ENCODE data around the gene POTEE.
"Not testable (repeated sequence)": the region's sequence is repeated elsewhere in the genome, so short reads cannot be mapped to it uniquely, and the experiment has no call there.

Gene POTEE

DNA sequence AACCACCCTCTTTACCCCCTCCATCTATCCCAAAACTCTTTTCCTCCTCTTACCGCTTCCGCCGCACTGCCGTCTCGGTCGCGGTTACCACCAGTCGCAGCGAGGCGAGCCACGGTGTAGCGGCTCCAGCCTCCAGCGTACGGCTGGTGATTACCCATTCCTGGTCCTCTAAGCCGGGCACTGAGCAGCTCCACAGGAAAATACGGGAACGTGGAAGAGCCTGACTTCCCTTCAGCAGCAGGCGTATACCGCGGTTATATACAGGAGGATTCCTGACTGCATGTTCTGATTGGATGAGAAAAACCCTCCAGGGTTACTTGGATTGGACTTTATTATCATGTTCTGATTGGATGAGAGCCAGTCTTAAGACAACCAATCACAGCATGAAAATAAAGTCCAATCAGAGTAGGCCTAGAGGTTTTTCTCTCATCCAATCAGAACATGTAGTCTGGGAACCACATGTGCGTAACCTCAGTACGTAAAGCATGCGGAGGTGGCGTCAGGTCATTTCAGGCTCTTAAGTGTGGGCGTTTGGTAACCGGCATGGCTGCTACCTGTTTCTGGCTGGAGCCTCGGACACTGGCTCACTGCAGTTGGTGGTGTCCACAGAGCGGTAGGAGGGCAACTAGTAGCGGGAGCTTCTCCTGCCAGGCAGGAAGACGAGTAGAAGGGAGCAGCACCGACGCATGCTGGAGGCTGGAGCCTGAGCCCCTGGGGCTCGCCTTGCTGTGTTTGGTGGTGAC is at the start of gene POTEE:
TSS of gene POTEE (plus strand) at position 507 of the 743 bp plus-strand sequence. CDS start 8,867 bp downstream, outside the sequence.
- not testable (repeated sequence) for H3K27ac Mint-ChIP-seq, DNase-seq, ATAC-seq

DNA sequence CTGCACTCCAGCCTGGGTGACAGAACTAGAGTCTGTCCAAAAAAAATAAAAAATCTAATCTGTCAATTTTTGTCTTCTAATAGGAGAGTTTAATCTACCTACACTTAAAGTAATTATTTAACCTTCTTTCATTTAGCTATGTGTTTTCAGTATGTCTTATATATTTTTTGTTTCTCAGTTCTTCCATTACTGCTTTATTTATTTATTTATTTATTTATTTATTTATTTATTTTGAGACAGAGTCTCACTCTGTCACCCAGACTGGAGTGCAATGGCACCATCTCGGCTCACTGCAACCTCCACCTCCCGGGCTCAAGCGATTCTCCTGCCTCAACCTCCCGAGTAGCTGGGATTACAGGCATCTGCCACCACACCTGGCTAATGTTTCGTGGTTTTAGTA is 43.8 kb upstream of the POTEE start:
- not testable (repeated sequence) for H3K27me3 Mint-ChIP-seq; H3K4me1 Mint-ChIP-seq; H3K9me3 Mint-ChIP-seq; ATAC-seq; H3K27ac Mint-ChIP-seq; H3K36me3 Mint-ChIP-seq (ENCODE audit: low read depth); DNase-seq; H3K4me3 Mint-ChIP-seq

More for the DNA sequence above, at the start of gene POTEE:
- not testable (repeated sequence) for H3K9me3 Mint-ChIP-seq; H3K36me3 Mint-ChIP-seq (ENCODE audit: low read depth); H3K27me3 Mint-ChIP-seq; H3K4me1 Mint-ChIP-seq; H3K4me3 Mint-ChIP-seq

DNA sequence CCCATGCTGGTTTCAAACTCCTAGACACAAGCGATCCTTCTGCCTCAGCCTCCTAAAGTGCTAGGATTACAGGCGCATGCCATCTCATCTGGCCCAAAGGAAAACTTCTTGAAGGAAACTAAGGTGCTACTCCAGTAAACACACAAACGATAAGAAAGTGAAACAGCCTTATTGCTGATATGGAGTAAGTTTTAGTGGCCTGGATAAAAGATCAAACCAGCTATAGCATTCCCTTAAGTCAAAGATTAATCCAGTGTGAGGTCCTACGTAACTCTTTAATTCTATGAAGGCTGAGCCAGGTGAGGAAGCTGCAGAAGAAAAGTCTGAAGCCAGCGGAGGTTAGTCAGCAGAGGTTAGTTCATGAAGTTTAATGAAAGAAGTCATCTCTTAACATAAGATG is 40.8 kb upstream of the POTEE start:
- no peak overlapping the region for H3K4me3 Mint-ChIP-seq
- ATAC-seq, result no peak

DNA sequence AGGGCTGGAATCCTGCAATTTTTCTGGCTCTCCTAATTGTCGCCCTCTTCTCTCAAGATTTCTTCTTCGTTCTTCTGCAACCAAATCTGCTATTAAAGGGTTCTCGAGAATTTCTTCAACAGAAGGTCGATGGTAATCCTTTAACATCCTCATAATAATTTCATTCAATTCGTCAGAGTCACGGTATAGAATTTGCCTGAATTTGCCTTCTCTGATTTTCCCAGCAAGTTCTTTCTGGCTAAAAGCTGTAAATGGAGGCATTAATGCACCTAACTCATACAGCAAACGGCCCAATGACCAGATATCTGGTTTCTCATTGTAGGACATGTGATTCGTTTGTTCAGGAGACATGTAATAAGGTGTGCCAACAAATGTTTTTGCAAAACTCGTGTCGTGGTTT is 31.3 kb upstream of the POTEE start:
- H3K9me3 Mint-ChIP-seq; H3K27ac Mint-ChIP-seq; DNase-seq; H3K4me1 Mint-ChIP-seq; ATAC-seq; H3K4me3 Mint-ChIP-seq; H3K36me3 Mint-ChIP-seq (ENCODE audit: low read depth): not testable (repeated sequence)
- peaks cover 20% of the 10 kb centered on the region for H3K27me3 Mint-ChIP-seq

More for the DNA sequence above, 40.8 kb upstream of the POTEE start:
- Mint-ChIP-seq H3K27me3 (peaks cover 2% of the 10 kb centered on the region), H3K27ac (no peak overlapping the region), H3K36me3 (ENCODE audit: low read depth) (no peaks in the 10 kb centered on the region), H3K4me1 (no peaks in the 10 kb centered on the region), H3K9me3 (no peaks in the 10 kb centered on the region)
- DNase-seq, result no peak

DNA sequence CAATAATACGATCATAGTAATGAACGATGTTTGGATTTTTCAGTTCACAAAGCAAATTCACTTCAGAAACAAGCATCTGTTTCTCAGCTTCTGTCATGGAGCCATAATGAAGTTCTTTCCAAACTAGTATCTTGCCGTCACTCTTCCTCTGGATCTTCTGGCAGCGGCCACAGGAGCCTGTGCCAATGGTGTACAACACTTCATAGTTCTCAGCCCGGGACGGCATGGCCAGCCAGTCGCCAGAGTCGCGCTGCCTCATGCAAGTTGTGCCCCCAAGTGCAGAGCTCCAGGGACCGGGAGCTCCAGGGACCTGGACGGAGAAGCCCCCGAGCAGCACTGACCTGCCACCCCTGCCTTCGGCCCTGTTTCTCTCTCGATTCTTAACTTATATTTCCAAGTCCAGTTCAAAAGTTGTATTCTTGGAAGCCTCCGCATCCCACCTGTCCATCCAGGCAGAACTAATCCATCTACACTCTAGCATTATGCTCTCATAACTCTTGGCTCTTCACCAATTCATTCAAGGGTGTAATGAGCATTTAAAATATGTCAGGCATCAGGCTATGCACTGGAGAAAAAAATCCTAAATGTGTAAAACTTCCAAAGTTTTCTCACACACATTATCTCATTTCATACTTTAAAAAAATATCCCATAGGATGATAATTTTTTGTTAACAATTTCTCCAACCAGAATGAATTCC is 30.5 kb upstream of the POTEE start:
- H3K27ac Mint-ChIP-seq; ATAC-seq; DNase-seq; H3K36me3 Mint-ChIP-seq (ENCODE audit: low read depth); H3K4me3 Mint-ChIP-seq; H3K4me1 Mint-ChIP-seq; H3K9me3 Mint-ChIP-seq: not testable (repeated sequence)
- H3K27me3 Mint-ChIP-seq, result peaks cover 21% of the 10 kb centered on the region

DNA sequence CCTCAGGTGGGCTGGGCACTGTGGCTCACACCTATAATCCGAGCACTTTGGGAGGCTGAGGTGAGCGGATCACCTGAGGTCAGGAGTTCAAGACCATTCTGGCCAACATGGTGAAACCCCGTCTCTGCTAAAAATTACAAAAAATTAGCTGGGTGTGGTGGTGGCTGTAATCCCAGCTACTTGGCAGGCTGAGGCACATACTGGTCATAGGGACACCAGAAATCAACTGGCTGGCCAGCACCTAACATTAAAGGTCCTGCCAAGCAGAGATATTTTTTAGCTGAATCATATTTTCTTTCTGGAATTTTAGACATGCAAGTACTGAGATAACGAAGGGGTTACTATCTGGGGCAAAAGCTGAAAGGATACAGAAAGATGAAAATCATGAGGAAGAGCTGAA is 27.9 kb upstream of the POTEE start:
- H3K4me3 Mint-ChIP-seq; ATAC-seq; H3K27ac Mint-ChIP-seq; H3K36me3 Mint-ChIP-seq (ENCODE audit: low read depth); H3K9me3 Mint-ChIP-seq; DNase-seq; H3K4me1 Mint-ChIP-seq: not testable (repeated sequence)
- H3K27me3 Mint-ChIP-seq, result peaks cover 20% of the 10 kb centered on the region

DNA sequence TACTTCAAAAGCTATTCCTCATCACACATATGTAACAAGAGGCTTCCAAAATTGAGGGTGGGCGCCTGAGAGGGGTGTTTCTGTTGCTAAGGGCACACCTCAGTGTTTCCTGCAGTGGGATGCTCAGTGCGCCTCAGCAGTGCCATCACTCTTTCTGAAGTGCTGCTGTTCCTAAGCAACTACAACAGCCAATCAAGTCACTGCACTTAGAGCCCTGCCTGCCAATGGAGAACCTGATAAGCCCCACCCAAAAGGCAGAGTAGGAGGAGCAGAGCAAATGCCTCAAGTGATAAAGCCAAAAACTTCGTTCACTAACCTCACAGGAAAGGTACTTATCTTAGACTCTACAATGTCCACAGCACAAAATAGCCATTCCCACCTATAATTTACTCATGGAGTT is 15.9 kb upstream of the POTEE start:
- ATAC-seq; H3K27ac Mint-ChIP-seq; H3K36me3 Mint-ChIP-seq (ENCODE audit: low read depth); H3K9me3 Mint-ChIP-seq; H3K4me1 Mint-ChIP-seq; H3K4me3 Mint-ChIP-seq; DNase-seq: not testable (repeated sequence)
- peaks cover 11% of the 10 kb centered on the region for H3K27me3 Mint-ChIP-seq

DNA sequence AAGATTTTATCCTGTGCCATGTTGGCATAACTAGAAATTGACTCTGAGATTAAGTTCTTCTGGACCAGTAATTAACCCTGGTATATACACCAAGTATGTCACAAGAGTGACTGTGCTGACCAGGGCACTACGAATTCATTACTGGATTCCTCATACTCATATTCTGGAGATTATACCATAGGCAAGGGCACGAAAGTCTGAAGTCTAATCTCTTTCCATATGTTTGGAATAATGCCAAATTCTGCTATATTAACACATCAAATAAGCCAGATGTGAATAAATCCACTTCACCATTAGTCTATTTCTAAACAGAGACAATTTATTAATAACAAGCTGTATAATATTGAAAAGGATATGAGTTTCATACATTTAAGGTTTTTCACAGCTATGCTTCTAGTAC is 13.2 kb upstream of the POTEE start:
- not testable (repeated sequence) for H3K27ac Mint-ChIP-seq; ATAC-seq; H3K36me3 Mint-ChIP-seq (ENCODE audit: low read depth); DNase-seq; H3K4me3 Mint-ChIP-seq; H3K4me1 Mint-ChIP-seq; H3K27me3 Mint-ChIP-seq; H3K9me3 Mint-ChIP-seq

DNA sequence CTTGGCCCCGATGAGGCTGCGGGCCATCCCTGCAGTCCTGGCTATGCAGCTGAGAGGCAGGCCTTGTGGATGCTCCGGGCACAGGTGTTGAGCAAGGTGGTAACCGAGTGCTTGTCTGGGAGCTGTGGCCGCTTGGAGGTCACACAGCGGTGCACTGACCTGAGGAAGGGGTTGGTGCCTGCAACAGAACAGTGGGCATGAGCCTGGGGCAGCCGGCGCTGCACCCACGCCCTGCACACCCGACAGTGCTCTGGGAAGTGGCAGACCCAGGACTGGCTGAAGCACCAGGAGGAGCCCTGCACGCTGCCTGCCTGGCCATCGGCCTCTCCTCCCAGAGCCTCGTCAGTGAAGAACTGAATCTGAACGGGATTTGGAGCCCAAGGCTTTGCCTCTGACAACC is 8.2 kb upstream of the POTEE start:
- Mint-ChIP-seq H3K27ac (no peak overlapping the region), H3K4me1 (no peaks in the 10 kb centered on the region)

DNA sequence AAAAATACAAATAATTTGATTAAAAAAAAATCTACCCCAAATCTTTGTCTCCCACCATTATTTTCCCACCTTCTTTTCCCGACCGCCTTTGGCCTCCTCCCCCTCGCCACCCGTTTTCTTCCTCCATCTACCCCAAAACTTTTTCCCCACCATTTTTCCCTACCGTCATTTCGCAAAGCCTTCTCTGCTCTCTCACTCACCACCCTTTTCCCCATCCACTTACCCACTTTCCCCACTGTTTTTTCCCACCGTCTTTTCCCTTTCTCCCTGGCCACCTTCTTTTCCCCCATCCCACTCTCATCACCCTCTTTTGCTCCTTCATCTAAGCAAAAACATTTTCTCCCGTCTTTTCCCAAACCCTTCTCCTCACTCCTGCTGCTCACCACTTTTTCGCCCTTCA is 1.5 kb upstream of the POTEE start:
- H3K4me3 Mint-ChIP-seq; H3K27ac Mint-ChIP-seq; H3K36me3 Mint-ChIP-seq (ENCODE audit: low read depth); H3K9me3 Mint-ChIP-seq; H3K4me1 Mint-ChIP-seq; ATAC-seq; H3K27me3 Mint-ChIP-seq; DNase-seq: not testable (repeated sequence)

More for the DNA sequence above, 8.2 kb upstream of the POTEE start:
- peaks cover under 1% of the 10 kb centered on the region for H3K27me3 Mint-ChIP-seq
- DNase-seq (no peak), ATAC-seq (no peak)
- H3K4me3 Mint-ChIP-seq, result no peak overlapping the region
- no peaks in the 10 kb centered on the region for H3K36me3 Mint-ChIP-seq (ENCODE audit: low read depth)
- H3K9me3 Mint-ChIP-seq, result no peaks in the 10 kb centered on the region

DNA sequence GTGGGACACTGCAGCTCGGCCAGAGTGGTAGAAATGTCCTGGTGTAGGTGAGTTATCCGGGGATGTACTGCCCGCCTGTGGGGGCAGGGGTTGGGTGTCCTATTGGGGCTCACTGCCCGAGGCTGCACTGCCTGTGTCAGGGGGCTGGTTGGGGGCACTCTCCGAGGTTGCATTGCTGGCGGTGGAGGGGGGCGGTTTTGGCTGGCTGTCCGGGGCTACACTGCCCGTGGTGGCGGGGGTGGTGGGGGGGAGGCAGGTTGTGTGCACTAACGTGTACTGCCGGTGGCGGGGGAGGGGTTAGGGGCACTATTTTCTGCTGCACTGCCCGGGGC is 403 bp downstream of the POTEE start:
- not testable (repeated sequence) for DNase-seq; H3K4me3 Mint-ChIP-seq; H3K4me1 Mint-ChIP-seq; H3K27ac Mint-ChIP-seq; H3K27me3 Mint-ChIP-seq; H3K36me3 Mint-ChIP-seq (ENCODE audit: low read depth); H3K9me3 Mint-ChIP-seq
- ATAC-seq, result peak; percentile 15

DNA sequence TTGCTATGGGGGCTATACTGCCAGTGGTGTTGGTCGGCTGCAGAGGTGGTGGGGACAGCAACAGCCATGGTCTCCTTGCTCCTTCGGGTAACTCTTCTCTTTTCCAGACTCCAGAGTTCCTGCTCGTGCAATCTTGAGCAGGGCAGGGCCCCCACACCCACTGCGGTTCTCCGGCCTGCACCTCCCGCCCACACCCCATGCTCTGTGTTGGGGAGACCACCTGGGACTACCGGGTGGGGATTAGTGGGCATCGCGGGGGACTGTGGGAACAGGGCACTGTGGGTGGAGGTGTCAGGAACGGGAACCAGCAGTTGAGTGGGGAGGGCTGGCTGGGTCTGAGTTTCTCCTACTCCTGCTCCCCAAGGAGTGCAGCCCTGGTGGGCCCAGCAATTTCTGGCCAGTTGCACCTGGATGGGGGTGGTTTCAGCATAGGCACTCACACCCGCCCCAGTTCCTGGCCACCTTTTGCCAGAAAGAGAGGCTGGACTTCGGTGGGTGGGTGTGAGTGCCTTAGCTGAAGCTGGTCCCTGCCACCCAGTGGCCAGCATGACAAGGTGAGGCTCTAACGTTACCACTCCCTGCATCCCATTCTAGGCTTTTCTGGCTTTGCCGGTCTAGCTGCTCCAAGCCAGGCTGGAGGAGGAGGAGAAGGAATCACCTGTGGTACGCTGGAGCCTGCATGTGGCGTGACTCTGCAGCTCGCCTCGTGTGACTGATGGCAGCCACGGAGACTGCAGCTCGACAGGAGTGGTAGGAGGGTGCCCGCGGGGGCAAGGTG is 1.3 kb downstream of the POTEE start:
- not testable (repeated sequence) for H3K27me3 Mint-ChIP-seq; ATAC-seq; H3K9me3 Mint-ChIP-seq; H3K4me1 Mint-ChIP-seq; H3K36me3 Mint-ChIP-seq (ENCODE audit: low read depth); H3K4me3 Mint-ChIP-seq; DNase-seq; H3K27ac Mint-ChIP-seq

DNA sequence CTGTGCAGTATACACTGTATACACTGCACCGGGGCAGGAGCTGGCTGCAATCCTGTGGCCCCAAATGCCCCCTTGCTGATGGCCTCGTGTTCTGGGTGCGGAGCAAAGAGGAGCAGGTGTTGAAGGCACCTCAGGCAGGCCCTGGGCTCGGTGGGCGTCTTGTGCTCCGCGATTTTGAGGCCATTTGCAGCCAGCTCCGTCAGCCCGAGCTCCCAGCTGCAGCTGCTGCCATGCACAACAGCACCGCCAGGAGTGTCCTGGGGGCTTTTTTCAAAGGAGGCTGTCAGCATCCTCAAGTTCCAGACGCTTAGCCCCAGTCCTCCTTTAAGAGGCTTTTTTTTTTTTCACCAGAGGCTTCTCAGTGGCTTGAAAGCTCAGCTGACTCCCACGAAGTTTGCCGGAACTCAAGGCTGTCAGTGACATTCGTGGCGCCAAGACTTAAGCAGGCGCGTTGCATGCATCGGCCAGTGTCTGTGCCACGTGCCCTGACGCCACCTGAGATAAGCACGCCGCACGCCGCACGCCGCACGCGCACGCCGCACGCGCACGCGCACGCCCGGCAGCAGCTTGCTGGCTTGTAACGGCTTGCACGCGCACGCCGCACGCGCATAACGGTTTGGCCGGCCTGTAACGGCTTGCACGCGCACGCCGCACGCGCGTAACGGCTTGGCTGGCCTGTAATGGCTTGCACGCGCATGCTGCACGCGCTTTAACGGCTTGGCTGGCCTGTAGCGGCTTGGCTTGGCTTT is 8.1 kb downstream of the POTEE start:
- H3K9me3 Mint-ChIP-seq; H3K4me3 Mint-ChIP-seq; H3K4me1 Mint-ChIP-seq; ATAC-seq; H3K27ac Mint-ChIP-seq; H3K36me3 Mint-ChIP-seq (ENCODE audit: low read depth); H3K27me3 Mint-ChIP-seq; DNase-seq: not testable (repeated sequence)

All from activated naive CD8-positive, alpha-beta T cell treated with anti-CD3 and anti-CD28 coated beads, Interleukin-2, amount 50 U/mL, for 24 hours (primary cell).